Esophagus squamous epithelium (tissue), 4 donors: ENCODE results near the gene FANCD2.
"Not testable (repeated sequence)": the region's sequence is repeated elsewhere in the genome, so short reads cannot be mapped to it uniquely, and the experiment has no call there.

ENCODE experiments used
- CTCF ChIP-seq, 6 experiments: fragments of 450-650 bp in 4 of 6; fragments of 200-600 bp in 2 of 6; sonication (generic) in 2 of 6; IDR thresholded peaks; one replicate each; pipeline ENCODE4 v1.5.1; 2016 to 2019; ENCODE audit warnings: antibody characterized with exemption in 6 of 6, mild to moderate bottlenecking in 4 of 6, moderate library complexity in 4 of 6
- POLR2A ChIP-seq, 4 donors: fragments of 450-650 bp; IDR thresholded peaks; one replicate each; pipeline ENCODE4 v1.6.1; 2017; ENCODE audit warnings: antibody characterized with exemption in 4 of 4, mild to moderate bottlenecking in 4 of 4, moderate library complexity in 3 of 4

- not testable (repeated sequence) for TF ChIP-seq CTCF, POLR2A (IDR thresholded peaks at IDR 0.05)
These were observed 7.4 kb upstream of the FANCD2 start for GRCh38 chr3:10018806-10019205.
